H9 (cell line): ENCODE results near the gene DCAF10. TPM values are rescaled to one million over a fixed set of nuclear protein-coding genes. Genes with fewer than 3 reads are reported as not detected.

ENCODE experiments used
- DNase-seq: peaks from one replicate; pipeline ENCODE4 v3.0.0-alpha.2; 2017
- H2AFZ ChIP-seq: one replicate; pipeline ENCODE4 v1.6.1; 2013; ENCODE audit warnings: mild to moderate bottlenecking, low read length, control low read depth, moderate library complexity
- H2AK5ac ChIP-seq: 2 replicates; pipeline ENCODE4 v1.6.1; 2013; ENCODE audit warnings: low read length, control low read depth, mixed read lengths; ENCODE audit not compliant: insufficient read length
- H2BK120ac ChIP-seq: one replicate; pipeline ENCODE4 v1.6.1; 2013; ENCODE audit warnings: low read depth, mild to moderate bottlenecking, low read length, control low read depth, inconsistent platforms; ENCODE audit not compliant: poor library complexity, severe bottlenecking
- H2BK12ac ChIP-seq: 2 replicates; pipeline ENCODE4 v1.6.1; 2013; ENCODE audit warnings: low read length, control low read depth, mixed read lengths, low read depth; ENCODE audit not compliant: insufficient read length
- H2BK15ac ChIP-seq: 2 replicates; pipeline ENCODE4 v1.6.1; 2013; ENCODE audit warnings: low read depth, low read length, control low read depth
- H2BK20ac ChIP-seq: one replicate; pipeline ENCODE4 v1.6.1; 2013; ENCODE audit warnings: low read depth, mild to moderate bottlenecking, low read length, control low read depth, inconsistent platforms; ENCODE audit not compliant: poor library complexity, severe bottlenecking
- H2BK5ac ChIP-seq: 2 replicates; pipeline ENCODE4 v1.6.1; 2013; ENCODE audit warnings: low read length, control low read depth, mixed read lengths; ENCODE audit not compliant: insufficient read length
- H3K14ac ChIP-seq: 2 replicates; pipeline ENCODE4 v1.6.1; 2013; ENCODE audit warnings: low read length, control low read depth; ENCODE audit not compliant: insufficient read depth
- H3K18ac ChIP-seq: 2 replicates; pipeline ENCODE4 v1.6.1; 2013; ENCODE audit warnings: low read depth, mild to moderate bottlenecking, mixed read lengths, low read length, control low read depth; ENCODE audit not compliant: insufficient read length
- H3K23ac ChIP-seq: 2 replicates; pipeline ENCODE4 v1.6.1; 2013; ENCODE audit warnings: low read length, control low read depth, mixed read lengths, low read depth; ENCODE audit not compliant: insufficient read length
- H3K23me2 ChIP-seq: 2 replicates; pipeline ENCODE4 v1.6.1; 2013; ENCODE audit warnings: low read depth, mild to moderate bottlenecking, mixed read lengths, low read length, control low read depth; ENCODE audit not compliant: insufficient read length, poor library complexity, severe bottlenecking
- H3K27ac ChIP-seq: 2 replicates; pipeline ENCODE4 v1.5.1; 2013; ENCODE audit warnings: low read length, control low read depth, mixed read lengths, low read depth; ENCODE audit not compliant: insufficient read length
- H3K27me3 ChIP-seq: 2 replicates; pipeline ENCODE4 v1.6.1; 2013; ENCODE audit warnings: low read length, control low read depth, inconsistent platforms; ENCODE audit not compliant: insufficient read depth
- H3K4ac ChIP-seq: 2 replicates; pipeline ENCODE4 v1.6.1; 2013; ENCODE audit warnings: low read depth, mild to moderate bottlenecking, control low read depth, inconsistent platforms, low read length, moderate library complexity
- H3K4me1 ChIP-seq: 2 replicates; pipeline ENCODE4 v1.6.1; 2013; ENCODE audit warnings: low read length, control low read depth, inconsistent platforms; ENCODE audit not compliant: insufficient read depth
- H3K4me2 ChIP-seq: 2 replicates; pipeline ENCODE4 v1.6.1; 2013; ENCODE audit warnings: low read length, control low read depth, mixed read lengths; ENCODE audit not compliant: insufficient read length, insufficient read depth
- H3K56ac ChIP-seq: 2 replicates; pipeline ENCODE4 v1.6.1; 2013; ENCODE audit warnings: low read depth, mild to moderate bottlenecking, mixed read lengths, low read length, control low read depth; ENCODE audit not compliant: insufficient read length
- H3K79me1 ChIP-seq: 2 replicates; pipeline ENCODE4 v1.6.1; 2013; ENCODE audit warnings: low read depth, mild to moderate bottlenecking, moderate library complexity, low read length, control low read depth, inconsistent platforms; ENCODE audit not compliant: insufficient read depth, poor library complexity, severe bottlenecking
- H3K79me2 ChIP-seq: 2 replicates; pipeline ENCODE4 v1.6.1; 2013; ENCODE audit warnings: low read length, control low read depth, inconsistent platforms; ENCODE audit not compliant: insufficient read depth
- H3K9ac ChIP-seq: 2 replicates; pipeline ENCODE4 v1.6.1; 2013; ENCODE audit warnings: low read length, control low read depth, mixed read lengths; ENCODE audit not compliant: insufficient read length; ENCODE audit errors: extremely low read depth
- H3K9me3 ChIP-seq: one replicate; pipeline ENCODE4 v1.6.1; 2013; ENCODE audit warnings: low read depth, low read length, inconsistent platforms; ENCODE audit not compliant: control insufficient read depth
- H3T11ph ChIP-seq: one replicate; pipeline ENCODE4 v1.6.1; 2013; ENCODE audit warnings: mild to moderate bottlenecking, low read length, control low read depth, inconsistent platforms
- H4K20me1 ChIP-seq: one replicate; pipeline ENCODE4 v1.6.1; 2013; ENCODE audit not compliant: control insufficient read depth, insufficient read length, insufficient read depth
- H4K5ac ChIP-seq: 2 replicates; pipeline ENCODE4 v1.6.1; 2013; ENCODE audit warnings: low read depth, mild to moderate bottlenecking, mixed read lengths, low read length, control low read depth; ENCODE audit not compliant: insufficient read length
- H4K8ac ChIP-seq: replicated peaks from 2 replicates; pipeline ENCODE4 v1.6.1; 2013; ENCODE audit warnings: low read length, control low read depth, mixed read lengths, low read depth; ENCODE audit not compliant: insufficient read length
- H4K91ac ChIP-seq: 2 replicates; pipeline ENCODE4 v1.6.1; 2013; ENCODE audit warnings: low read depth, mild to moderate bottlenecking, moderate library complexity, mixed read lengths, low read length, control low read depth; ENCODE audit not compliant: insufficient read length
- H3K27ac Mint-ChIP-seq, 3 experiments: 2 replicates in 2 of 3; 3 replicates in 1 of 3; pipeline ENCODE4 v1.8.0; 2020 to 2021; ENCODE audit warnings: mixed read lengths in 3 of 3, mild to moderate bottlenecking in 1 of 3, moderate library complexity in 1 of 3
- H3K27me3 Mint-ChIP-seq: 2 replicates; pipeline ENCODE4 v1.8.0; 2021; ENCODE audit warnings: low read depth, mild to moderate bottlenecking, moderate library complexity, mixed read lengths
- H3K36me3 Mint-ChIP-seq, 3 experiments: 2 replicates in 2 of 3; 3 replicates in 1 of 3; pipeline ENCODE4 v1.8.0; 2020 to 2021; ENCODE audit warnings: low read depth in 3 of 3, mixed read lengths in 3 of 3; ENCODE audit not compliant: insufficient read depth in 1 of 3
- H3K4me1 Mint-ChIP-seq, 2 experiments: 2 replicates each; pipeline ENCODE4 v1.8.0; 2020; ENCODE audit warnings: mixed read lengths in 2 of 2
- H3K4me3 Mint-ChIP-seq, 2 experiments: 2 replicates in 1 of 2; 3 replicates in 1 of 2; pipeline ENCODE4 v1.8.0; 2020 to 2021; ENCODE audit warnings: mild to moderate bottlenecking in 2 of 2, mixed read lengths in 2 of 2, moderate library complexity in 1 of 2
- H3K9me3 Mint-ChIP-seq, 2 experiments: 2 replicates in 1 of 2; 3 replicates in 1 of 2; pipeline ENCODE4 v1.8.0; 2020; ENCODE audit warnings: mild to moderate bottlenecking in 2 of 2, mixed read lengths in 2 of 2, moderate library complexity in 1 of 2
- CTCF ChIP-seq: fragments of 200-600 bp; sonication (generic); conservative IDR thresholded peaks from 3 replicates; pipeline ENCODE4 v1.8.0; 2021; ENCODE audit warnings: antibody characterized with exemption, mild to moderate bottlenecking
- WGBS: extraction: QIAGEN DNeasy Blood & Tissue Kit; methylation state at CpG from one replicate; pipeline ENCODE4 v1.1.7; 2013; ENCODE audit warnings: missing lambda C conversion rate, low lambda C conversion rate, mixed read lengths; ENCODE audit not compliant: insufficient read length; ENCODE audit errors: extremely low coverage; 5-methylcytosine and 5-hydroxymethylcytosine counted together
- total RNA-seq: library from RNA; stranded (reverse); gene quantifications from 2 replicates; pipeline ENCODE4 v1.2.1, GENCODE V29; 2021

The DCAF10 gene
- total RNA-seq, 1 experiment from 2014 or later, result 13.4 TPM

- H3K56ac ChIP-seq, result no peak overlapping the region
- no peak overlapping the region for H3K4me2 ChIP-seq
- WGBS, result no CpG with 5 or more reads among the region's 2 CpGs
- H3K4me3 Mint-ChIP-seq, result no peak overlapping the region
- no peak overlapping the region for H2BK20ac ChIP-seq
- H3K79me2 ChIP-seq, result no peaks in the 10 kb centered on the region; the same call in 1 of the 2 replicates
- peaks cover 17 to 49% (median 47%) of the 10 kb centered on the region in 3 experiments; a peak in 6 of 7 replicates for H3K36me3 Mint-ChIP-seq
- H3K27me3 Mint-ChIP-seq, result no peaks in the 10 kb centered on the region
- peaks cover 1 to 4% of the 10 kb centered on the region in 2 experiments for H3K4me1 Mint-ChIP-seq
- no peak overlapping the region for H4K91ac ChIP-seq
- no peak overlapping the region for H2BK120ac ChIP-seq
- no peak overlapping the region for H4K8ac ChIP-seq
- H4K20me1 ChIP-seq, result no peaks in the 10 kb centered on the region
- no peak overlapping the region for H2AFZ ChIP-seq
- no peak overlapping the region for H2AK5ac ChIP-seq
- no peak overlapping the region for H3K18ac ChIP-seq
- no peaks in the 10 kb centered on the region for H3K4me1 ChIP-seq
- H2BK5ac ChIP-seq, result no peak overlapping the region
- H3K9me3 ChIP-seq, result no peaks in the 10 kb centered on the region
- no peak overlapping the region for H3K9ac ChIP-seq
- no peak overlapping the region for H2BK12ac ChIP-seq
- no peaks in the 10 kb centered on the region for H3K9me3 Mint-ChIP-seq
- H3K79me1 ChIP-seq, result no peaks in the 10 kb centered on the region
- H3K14ac ChIP-seq, result no peak overlapping the region
- no peak overlapping the region for H3K23ac ChIP-seq
- no peaks in the 10 kb centered on the region for H3K23me2 ChIP-seq
- no peak overlapping the region for H2BK15ac ChIP-seq
- H3T11ph ChIP-seq, result no peak overlapping the region
- H3K4ac ChIP-seq, result no peak overlapping the region
- no peak overlapping the region for H3K27ac Mint-ChIP-seq
- no peak overlapping the region for H4K5ac ChIP-seq
- no peak for TF ChIP-seq CTCF
- no peak for DNase-seq
- H3K27ac ChIP-seq, result no peak overlapping the region
- H3K27me3 ChIP-seq, result no peaks in the 10 kb centered on the region
Measured at GRCh38 chr9:37897665-37898064, 97.1 kb downstream of the DCAF10 start.
